Gastroesophageal sphincter (tissue), 3 donors: ENCODE results near the gene CRY2.

Experiments
- EP300 ChIP-seq: sonication (generic); formaldehyde crosslinking; IDR thresholded peaks from one replicate; pipeline ENCODE4 v1.6.1; 2017; ENCODE audit warnings: antibody characterized with exemption, mild to moderate bottlenecking
- POLR2A ChIP-seq, 2 donors: fragments of 450-650 bp; IDR thresholded peaks; one replicate each; pipeline ENCODE4 v1.6.1; 2017; ENCODE audit warnings: antibody characterized with exemption in 2 of 2, mild to moderate bottlenecking in 2 of 2, moderate library complexity in 1 of 2
- POLR2AphosphoS5 ChIP-seq: sonication (generic); formaldehyde crosslinking; IDR thresholded peaks from one replicate; pipeline ENCODE4 v1.6.1; 2017; ENCODE audit warnings: antibody characterized with exemption
- TF ChIP-seq, protein P1 (sequence below), 4 experiments: fragments of 200-600 bp in 2 of 4; fragments of 450-650 bp in 2 of 4; sonication (generic) in 1 of 4; IDR thresholded peaks; one replicate each; pipeline ENCODE4 v1.5.1; 2017 to 2019; ENCODE audit warnings: antibody characterized with exemption in 4 of 4, mild to moderate bottlenecking in 2 of 4, moderate library complexity in 2 of 4

DNA sequence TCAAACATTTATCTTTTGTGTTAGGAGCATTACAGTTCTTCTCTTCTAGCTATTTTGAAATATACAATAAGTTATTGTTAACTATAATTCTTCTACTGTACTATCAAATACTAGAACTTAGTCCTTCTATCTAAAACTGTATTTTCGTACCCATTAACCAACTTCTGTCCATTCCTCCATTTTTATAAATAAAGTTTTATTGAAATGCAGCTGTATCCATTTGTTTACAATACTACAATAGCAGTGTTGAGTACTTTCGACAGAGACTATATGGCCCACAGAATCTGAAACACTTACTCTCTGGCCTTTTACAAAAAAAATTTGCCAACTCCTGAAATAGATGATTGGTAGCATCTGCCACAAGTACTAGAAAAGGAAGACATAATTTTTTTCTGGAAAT is 47.0 kb upstream of the CRY2 start:
- TF ChIP-seq, protein P1, sequence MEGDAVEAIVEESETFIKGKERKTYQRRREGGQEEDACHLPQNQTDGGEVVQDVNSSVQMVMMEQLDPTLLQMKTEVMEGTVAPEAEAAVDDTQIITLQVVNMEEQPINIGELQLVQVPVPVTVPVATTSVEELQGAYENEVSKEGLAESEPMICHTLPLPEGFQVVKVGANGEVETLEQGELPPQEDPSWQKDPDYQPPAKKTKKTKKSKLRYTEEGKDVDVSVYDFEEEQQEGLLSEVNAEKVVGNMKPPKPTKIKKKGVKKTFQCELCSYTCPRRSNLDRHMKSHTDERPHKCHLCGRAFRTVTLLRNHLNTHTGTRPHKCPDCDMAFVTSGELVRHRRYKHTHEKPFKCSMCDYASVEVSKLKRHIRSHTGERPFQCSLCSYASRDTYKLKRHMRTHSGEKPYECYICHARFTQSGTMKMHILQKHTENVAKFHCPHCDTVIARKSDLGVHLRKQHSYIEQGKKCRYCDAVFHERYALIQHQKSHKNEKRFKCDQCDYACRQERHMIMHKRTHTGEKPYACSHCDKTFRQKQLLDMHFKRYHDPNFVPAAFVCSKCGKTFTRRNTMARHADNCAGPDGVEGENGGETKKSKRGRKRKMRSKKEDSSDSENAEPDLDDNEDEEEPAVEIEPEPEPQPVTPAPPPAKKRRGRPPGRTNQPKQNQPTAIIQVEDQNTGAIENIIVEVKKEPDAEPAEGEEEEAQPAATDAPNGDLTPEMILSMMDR (IDR thresholded peaks at IDR 0.05) = no peak
- TF ChIP-seq POLR2A (IDR thresholded peaks at IDR 0.05) = no peak
- no peak for TF ChIP-seq EP300
- TF ChIP-seq POLR2AphosphoS5 = no peak
